HG03066 (cell line): ENCODE measurements around the gene RBP7.
"Not testable (repeated sequence)": the region's sequence is repeated elsewhere in the genome, so short reads cannot be mapped to it uniquely, and the experiment has no call there.

Experiments used
- ATAC-seq: cut with Tn5 transposase; IDR thresholded peaks from one replicate; pipeline ENCODE4 v1.9.1; 2021; ENCODE audit warnings: low read depth; ENCODE audit not compliant: unreplicated experiment

Gene RBP7

GRCh38 chr1:9996624-9997582 lies at the start of gene RBP7:
RBP7 (plus strand) TSS chr1:9997228; CDS start chr1:9997259, 31 bp downstream.
- no peak for ATAC-seq

DNA sequence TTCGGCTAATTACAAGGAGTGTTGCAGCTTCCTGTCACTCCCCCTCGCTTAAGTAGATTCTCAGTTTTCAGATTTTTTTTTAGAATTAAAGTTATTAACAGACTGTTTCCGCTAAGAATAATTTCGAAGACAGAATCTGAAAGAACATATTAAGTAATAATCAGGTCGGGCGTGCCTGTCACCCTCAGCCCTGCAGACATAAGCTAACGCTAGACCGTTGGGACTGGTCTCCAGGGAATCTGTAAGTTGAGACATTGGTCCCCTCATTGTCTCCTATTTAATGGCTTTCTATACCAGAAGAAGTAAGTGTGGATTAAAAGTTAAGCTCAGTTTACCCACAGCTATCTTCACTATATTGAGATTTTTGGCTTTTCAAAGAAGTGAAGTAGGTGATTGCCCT lies 39.3 kb upstream of the RBP7 start:
- no peak for ATAC-seq

- ATAC-seq, result no peak
Measured at GRCh38 chr1:9960011-9960410, 37.0 kb upstream of the RBP7 start.

GRCh38 chr1:9960706-9961562 lies 36.1 kb upstream of the RBP7 start:
- no peak for ATAC-seq

DNA sequence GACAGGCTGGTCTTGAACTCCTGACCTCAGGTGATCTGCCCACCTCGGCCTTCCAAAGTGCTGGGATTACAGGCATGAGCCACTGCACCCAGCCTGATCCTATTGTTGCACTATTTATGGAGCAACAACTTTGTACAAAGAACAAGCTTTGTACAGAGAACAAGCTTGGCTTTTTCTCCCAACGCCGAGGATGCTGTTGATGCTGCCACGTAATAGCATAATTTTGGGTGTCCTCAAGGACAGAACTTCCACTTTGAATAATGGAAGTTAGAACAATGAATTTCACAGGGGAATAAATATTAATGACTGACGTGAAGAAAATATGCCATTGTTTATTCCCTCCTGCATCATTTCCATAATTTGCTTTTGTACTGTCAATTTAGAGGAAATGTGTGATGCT lies 12.8 kb upstream of the RBP7 start:
- no peak for ATAC-seq

GRCh38 chr1:9985001-9985400 lies 12.0 kb upstream of the RBP7 start:
- no peak for ATAC-seq

- no peak for ATAC-seq
Measured at GRCh38 chr1:9989773-9990172, 7.3 kb upstream of the RBP7 start.

GRCh38 chr1:9990944-9991343 lies 6.1 kb upstream of the RBP7 start:
- ATAC-seq, result no peak

GRCh38 chr1:9992910-9993309 lies 4.1 kb upstream of the RBP7 start:
- no peak for ATAC-seq

DNA sequence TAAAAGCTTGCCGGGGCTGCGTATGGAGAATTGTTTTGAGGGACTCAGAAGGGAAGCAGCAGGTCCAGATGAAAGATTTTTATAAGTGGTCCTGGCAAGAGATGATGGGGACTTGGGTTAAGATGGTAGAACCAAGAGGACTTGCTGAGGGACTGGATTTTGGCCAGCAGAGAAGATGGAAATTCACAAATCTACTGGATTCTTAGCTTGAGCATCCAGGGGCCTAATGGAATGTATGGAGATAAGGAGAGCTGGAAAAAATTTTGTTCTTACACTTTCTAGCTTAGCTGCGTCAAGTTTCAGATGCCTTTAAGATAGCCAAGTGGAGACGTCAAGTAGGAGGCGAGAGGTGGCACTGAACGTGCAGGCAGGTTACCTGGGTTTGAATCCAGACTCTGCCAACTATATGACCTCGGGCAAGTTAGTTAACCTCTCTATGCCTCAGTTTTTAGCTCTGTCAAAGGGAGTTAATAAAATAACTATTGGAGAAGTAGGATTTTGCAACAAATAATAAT lies 3.4 kb upstream of the RBP7 start:
- ATAC-seq, result no peak

- no peak for ATAC-seq
Measured at GRCh38 chr1:10001016-10001665, 4.1 kb downstream of the RBP7 start.

DNA sequence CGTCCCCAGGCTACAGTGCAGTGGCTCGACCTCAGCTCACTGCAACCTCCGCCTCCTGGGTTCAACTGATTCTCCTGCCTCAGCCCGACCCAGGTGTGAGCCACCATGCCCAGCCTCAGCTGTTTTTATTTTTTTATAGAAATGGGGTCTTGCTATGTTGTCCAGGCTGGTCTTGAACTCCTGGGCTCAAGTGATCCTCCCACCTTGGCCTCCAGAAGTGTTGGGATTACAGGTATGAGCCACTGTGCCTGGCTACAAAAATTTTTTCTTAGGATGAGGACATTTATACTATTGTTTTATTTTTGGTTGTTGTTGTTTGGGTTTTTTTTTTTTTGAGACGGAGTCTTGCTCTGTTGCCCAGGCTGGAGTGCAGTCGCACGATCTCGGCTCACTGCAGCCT lies 8.2 kb downstream of the RBP7 start:
- not testable (repeated sequence) for ATAC-seq

DNA sequence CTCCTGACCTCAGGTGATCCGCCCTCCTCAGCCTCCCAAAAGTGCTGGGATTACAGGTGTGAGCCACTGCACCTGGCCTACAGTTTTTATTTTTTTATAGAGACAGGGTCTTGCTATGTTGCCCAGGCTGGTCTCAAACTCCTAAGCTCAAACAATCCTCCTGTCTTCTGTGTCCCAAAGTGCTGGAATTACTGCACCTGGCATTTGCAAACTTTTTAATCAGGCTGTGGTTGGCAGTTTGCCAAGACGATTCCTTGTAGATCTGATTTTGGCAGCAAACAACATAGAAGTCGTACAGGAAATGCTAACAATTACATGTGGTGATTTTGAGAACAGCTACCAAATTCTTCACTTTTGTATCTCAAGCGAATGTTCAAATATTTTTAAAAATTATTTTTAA lies 10.1 kb downstream of the RBP7 start:
- ATAC-seq, result no peak

GRCh38 chr1:10014016-10014415 lies 17.0 kb downstream of the RBP7 start:
- ATAC-seq, result no peak

DNA sequence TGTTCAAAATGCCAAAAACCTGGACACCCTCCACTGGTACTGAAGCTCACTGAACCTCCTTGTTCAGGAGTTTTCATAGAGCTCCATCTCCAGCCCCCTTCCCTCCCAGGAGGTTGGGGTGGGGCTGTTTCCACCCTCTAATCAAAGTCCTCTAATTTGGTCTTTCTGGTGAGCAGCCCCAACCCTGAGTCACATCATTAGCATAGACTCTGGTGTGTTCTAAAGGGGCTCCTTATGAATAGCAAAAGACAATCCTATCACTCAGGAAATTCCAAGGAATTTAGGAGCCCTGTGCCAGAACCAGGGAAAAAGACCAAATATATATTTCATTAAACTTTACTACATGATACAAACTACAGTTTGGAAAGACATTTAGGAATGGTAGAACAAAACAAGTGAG lies 22.5 kb downstream of the RBP7 start:
- no peak for ATAC-seq

- no peak for ATAC-seq
Measured at GRCh38 chr1:10020086-10020485, 23.1 kb downstream of the RBP7 start.

- not testable (repeated sequence) for ATAC-seq
Measured at GRCh38 chr1:10020678-10021077, 23.6 kb downstream of the RBP7 start.

GRCh38 chr1:10021992-10022391 lies 25.0 kb downstream of the RBP7 start:
- ATAC-seq, result not testable (repeated sequence)

DNA sequence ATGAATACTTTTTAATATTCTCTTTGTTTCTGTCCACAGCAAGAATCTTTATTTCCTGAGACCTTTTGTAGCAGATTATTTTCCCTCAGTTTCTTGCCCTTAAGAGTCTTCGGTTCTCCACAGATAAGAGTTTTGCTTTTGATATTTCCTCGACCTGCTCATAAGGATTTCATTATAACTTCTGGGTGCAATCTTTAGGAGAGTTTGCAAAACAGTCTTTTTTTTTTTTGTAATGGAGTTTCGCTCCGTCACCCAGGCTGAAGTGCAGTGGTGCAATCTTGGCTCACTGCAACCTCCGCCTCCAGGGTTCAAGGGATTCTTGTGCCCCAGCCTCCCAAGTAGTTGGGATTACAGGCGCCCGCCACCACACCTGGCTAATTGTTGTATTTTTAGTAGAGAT lies 25.6 kb downstream of the RBP7 start:
- no peak for ATAC-seq

GRCh38 chr1:10025354-10025753 lies 28.3 kb downstream of the RBP7 start:
- ATAC-seq, result no peak

- no peak for ATAC-seq
Measured at GRCh38 chr1:10027027-10027426, 30.0 kb downstream of the RBP7 start.
